ENCODE measurements around the gene LRRN2.

- no peak for TF ChIP-seq CTCF (IDR thresholded peaks at IDR 0.05)
- TF ChIP-seq POLR2AphosphoS5 (IDR thresholded peaks at IDR 0.05) = no peak
Measured at GRCh38 chr1:204643503-204643902, 42.0 kb downstream of the LRRN2 start.

Measured in gastroesophageal sphincter (tissue), 3 donors.